Measurements from ENCODE around the gene TMEM114.

Gene TMEM114

DNA sequence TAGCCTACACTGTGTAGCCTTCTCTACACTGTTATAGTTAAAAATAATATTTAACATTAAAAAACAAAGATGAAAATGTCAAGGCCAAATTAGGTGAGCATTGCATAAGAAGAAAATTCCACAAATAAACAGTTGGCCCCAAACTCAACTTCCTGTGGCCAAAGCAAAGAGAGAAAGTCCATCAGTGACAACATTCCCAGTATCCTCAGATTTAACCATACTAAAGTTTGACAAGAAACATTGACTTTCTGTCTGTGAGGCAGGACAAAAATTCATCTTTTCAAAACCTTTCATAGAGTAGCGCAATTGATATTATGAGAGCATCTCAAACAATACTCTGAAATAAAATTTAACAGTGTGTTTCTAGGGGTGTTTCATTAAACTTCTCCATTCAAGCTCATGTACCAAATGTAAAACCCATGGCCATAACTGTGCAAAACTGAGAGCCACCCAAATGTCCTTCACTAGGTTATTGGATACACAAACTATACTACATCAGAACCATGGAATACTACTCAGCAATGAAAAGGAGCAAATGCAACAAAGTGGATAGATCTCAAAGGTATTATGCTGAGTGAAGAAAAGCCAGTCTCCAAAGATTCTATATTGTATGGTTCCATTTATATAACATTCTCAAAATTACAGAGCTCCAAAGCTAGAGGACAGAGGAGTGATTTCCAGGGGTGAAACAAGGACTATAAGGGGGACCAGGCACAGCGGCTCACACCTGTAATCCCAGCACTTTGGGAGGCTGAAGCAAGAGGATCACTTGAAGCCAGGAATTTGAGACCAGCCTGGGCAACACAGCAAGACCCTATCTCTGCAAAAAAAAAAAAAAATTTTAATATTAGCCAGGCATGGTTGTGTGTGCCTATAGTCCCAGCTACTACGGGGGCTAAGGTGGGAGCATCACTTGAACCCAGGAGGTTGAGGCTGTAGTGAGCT is 38.7 kb downstream of the TMEM114 start:
- H3K36me3 ChIP-seq (ENCODE audit: control insufficient read depth in 2 of 2, insufficient read depth in 2 of 2, low read length in 2 of 2) = no peaks in the 10 kb centered on the region
- no peak overlapping the region for H3K9ac ChIP-seq (ENCODE audit: low read depth in 1 of 2, low read length in 2 of 2)
- no peak overlapping the region for H3K27ac ChIP-seq (ENCODE audit: low read depth in 2 of 2, low read length in 2 of 2)
- no peaks in the 10 kb centered on the region for H3K9me3 ChIP-seq (ENCODE audit: control insufficient read depth in 2 of 2, low read length in 2 of 2)
- H3K27me3 ChIP-seq (ENCODE audit: control insufficient read depth in 2 of 2, insufficient read depth in 2 of 2, low read length in 2 of 2) = no peaks in the 10 kb centered on the region
- H3K4me1 ChIP-seq (ENCODE audit: control insufficient read depth in 2 of 2, insufficient read depth in 2 of 2, low read length in 2 of 2) = peaks cover 12 to 25% of the 10 kb centered on the region in 2 donors
- no peak overlapping the region for H3K4me3 ChIP-seq (ENCODE audit: low read length in 2 of 2)

DNA sequence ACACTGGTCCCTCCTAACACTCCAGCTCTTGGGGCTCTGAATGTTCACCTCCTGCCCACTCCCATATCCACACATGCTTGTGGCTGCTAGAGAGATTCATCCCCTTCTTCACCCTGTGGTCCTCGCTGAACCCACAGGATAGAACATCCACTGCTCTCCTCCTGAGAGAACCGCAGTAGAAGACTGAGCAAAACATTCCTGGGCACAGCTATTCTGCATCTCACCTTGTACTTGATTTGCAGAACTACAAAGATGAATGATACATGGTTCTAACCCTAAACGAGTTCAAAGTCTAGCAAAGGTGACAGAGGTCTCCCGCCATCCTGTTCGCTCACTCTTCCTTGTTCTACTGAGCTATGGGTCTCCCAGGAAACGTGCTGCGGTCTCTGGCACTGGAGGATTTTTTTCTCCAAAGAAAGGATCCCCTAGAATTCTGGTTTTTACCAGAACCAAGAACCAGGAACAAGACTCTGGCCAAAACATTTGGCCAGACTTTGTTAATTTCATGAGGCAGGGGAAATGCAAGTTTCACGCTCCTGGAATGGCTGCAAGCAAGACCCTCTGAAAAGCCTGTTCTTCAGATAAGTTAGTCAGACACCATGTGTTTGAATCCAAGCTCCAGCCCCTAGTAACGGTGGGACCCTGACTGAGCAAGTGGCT is 39.5 kb downstream of the TMEM114 start:
- Histone ChIP-seq H3K36me3 (ENCODE audit: control insufficient read depth in 2 of 2, insufficient read depth in 2 of 2, low read length in 2 of 2) (no peaks in the 10 kb centered on the region), H3K4me1 (ENCODE audit: control insufficient read depth in 2 of 2, insufficient read depth in 2 of 2, low read length in 2 of 2) (peaks cover 17 to 29% of the 10 kb centered on the region in 2 donors), H3K9ac (ENCODE audit: low read depth in 1 of 2, low read length in 2 of 2) (no peak overlapping the region), H3K27ac (ENCODE audit: low read depth in 2 of 2, low read length in 2 of 2) (no peak overlapping the region), H3K9me3 (ENCODE audit: control insufficient read depth in 2 of 2, low read length in 2 of 2) (no peaks in the 10 kb centered on the region), H3K27me3 (ENCODE audit: control insufficient read depth in 2 of 2, insufficient read depth in 2 of 2, low read length in 2 of 2) (no peaks in the 10 kb centered on the region), H3K4me3 (ENCODE audit: low read length in 2 of 2) (no peak overlapping the region)

DNA sequence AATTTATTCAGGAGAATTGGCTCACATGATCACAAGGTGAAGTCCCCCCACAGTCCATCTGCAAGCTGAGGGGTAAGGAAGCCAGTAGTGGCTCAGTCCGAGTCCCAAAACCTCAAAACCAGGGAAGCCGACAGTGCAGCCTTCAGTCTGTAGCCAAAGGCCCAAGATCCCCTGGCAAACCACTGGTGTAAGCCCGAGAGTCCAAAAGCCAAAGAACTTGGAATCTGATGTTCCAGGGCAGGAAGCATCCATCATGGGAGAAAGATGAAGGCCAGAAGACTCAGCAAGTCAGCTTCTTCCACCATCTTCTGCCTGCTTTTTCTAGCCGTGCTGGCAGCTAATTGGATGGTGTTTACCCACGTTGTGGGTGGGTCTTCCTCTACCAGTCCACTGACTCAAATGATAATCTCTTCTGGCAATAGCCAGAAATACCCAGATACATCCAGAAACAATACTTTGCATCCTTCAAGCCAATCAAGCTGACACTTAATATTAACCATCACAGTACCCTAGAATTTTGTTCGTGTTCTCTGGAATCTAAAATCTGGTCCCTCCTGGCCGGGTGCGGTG is 40.4 kb downstream of the TMEM114 start:
- Histone ChIP-seq H3K27ac (ENCODE audit: low read depth in 2 of 2, low read length in 2 of 2) (no peak overlapping the region), H3K4me1 (ENCODE audit: control insufficient read depth in 2 of 2, insufficient read depth in 2 of 2, low read length in 2 of 2) (peaks cover 17 to 29% of the 10 kb centered on the region in 2 donors), H3K9me3 (ENCODE audit: control insufficient read depth in 2 of 2, low read length in 2 of 2) (no peaks in the 10 kb centered on the region), H3K27me3 (ENCODE audit: control insufficient read depth in 2 of 2, insufficient read depth in 2 of 2, low read length in 2 of 2) (no peaks in the 10 kb centered on the region), H3K4me3 (ENCODE audit: low read length in 2 of 2) (no peak overlapping the region), H3K36me3 (ENCODE audit: control insufficient read depth in 2 of 2, insufficient read depth in 2 of 2, low read length in 2 of 2) (no peaks in the 10 kb centered on the region), H3K9ac (ENCODE audit: low read depth in 1 of 2, low read length in 2 of 2) (no peak overlapping the region)

DNA sequence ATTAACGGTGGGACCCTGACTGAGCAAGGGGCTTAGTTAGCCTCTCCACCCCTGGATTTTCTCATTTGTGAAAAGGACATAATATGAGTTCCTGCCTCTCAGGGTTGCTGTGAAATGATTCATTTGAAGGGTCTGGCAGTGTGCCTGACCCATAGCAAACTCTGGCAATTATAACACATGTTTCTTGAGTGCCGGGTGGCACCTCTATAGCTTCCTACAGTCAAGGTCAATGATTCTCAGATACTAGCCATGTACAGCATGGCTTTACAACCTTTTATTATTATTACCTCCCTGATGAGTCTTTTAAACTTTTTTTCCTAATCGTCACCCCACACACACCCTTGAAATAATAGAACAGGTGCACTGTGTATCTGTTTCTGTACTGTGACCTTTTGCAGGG is 42.1 kb downstream of the TMEM114 start:
- H3K36me3 ChIP-seq (ENCODE audit: control insufficient read depth in 2 of 2, insufficient read depth in 2 of 2, low read length in 2 of 2) = no peaks in the 10 kb centered on the region

DNA sequence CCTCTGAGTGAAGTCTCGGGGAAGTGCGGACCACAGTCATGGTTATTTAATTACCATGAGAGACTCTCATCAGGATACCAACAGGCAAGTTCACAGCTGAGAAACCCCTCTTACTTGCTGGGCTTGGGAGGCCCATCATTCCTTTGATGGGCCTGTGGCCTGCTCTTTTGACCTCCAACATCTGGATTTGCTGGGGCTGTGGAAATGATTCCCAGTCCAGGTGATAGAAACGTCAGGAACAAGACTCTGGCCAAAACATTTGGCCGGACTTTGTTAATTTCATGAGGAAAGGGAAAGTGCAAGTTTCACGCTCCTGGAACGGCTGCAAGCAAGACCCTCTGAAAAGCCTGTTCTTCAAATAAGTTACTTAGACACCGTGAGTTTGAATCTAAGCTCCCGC is 42.5 kb downstream of the TMEM114 start:
- H3K9ac ChIP-seq (ENCODE audit: low read depth in 1 of 2, low read length in 2 of 2) = peak overlapping the region in 1 of 2 donors; percentile 51

More for the DNA sequence above, 42.1 kb downstream of the TMEM114 start:
- Histone ChIP-seq H3K27ac (ENCODE audit: low read depth in 2 of 2, low read length in 2 of 2) (peak overlapping the region; percentile 84 to 89), H3K4me1 (ENCODE audit: control insufficient read depth in 2 of 2, insufficient read depth in 2 of 2, low read length in 2 of 2) (peaks cover 17 to 29% of the 10 kb centered on the region in 2 donors), H3K27me3 (ENCODE audit: control insufficient read depth in 2 of 2, insufficient read depth in 2 of 2, low read length in 2 of 2) (no peaks in the 10 kb centered on the region), H3K9ac (ENCODE audit: low read depth in 1 of 2, low read length in 2 of 2) (peak overlapping the region in 1 of 2 donors; percentile 51), H3K4me3 (ENCODE audit: low read length in 2 of 2) (peak overlapping the region in 1 of 2 donors; percentile 15), H3K9me3 (ENCODE audit: control insufficient read depth in 2 of 2, low read length in 2 of 2) (no peaks in the 10 kb centered on the region)

DNA sequence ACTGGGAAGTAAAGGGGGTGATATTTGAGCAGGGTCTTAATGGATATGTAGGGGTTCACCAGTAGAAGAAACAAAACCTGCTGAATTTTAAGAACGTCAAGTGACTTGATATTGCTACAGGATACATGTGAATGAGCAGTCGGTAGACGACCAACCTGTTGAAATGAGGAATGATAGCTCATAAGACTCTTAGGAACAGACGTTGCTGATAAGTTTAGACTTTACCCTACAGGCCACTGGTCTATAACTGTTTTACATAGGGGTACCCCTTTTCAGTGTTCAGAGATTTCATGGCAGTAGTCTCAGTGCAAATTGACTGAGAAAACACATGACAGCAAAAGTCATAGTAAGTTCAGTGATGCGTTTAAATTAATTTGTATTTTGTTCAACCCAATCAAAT is 45.9 kb downstream of the TMEM114 start:
- Histone ChIP-seq H3K27ac (ENCODE audit: low read depth in 2 of 2, low read length in 2 of 2) (no peak overlapping the region), H3K27me3 (ENCODE audit: control insufficient read depth in 2 of 2, insufficient read depth in 2 of 2, low read length in 2 of 2) (no peaks in the 10 kb centered on the region), H3K4me1 (ENCODE audit: control insufficient read depth in 2 of 2, insufficient read depth in 2 of 2, low read length in 2 of 2) (peaks cover 17 to 21% of the 10 kb centered on the region in 2 donors), H3K9me3 (ENCODE audit: control insufficient read depth in 2 of 2, low read length in 2 of 2) (no peaks in the 10 kb centered on the region), H3K4me3 (ENCODE audit: low read length in 2 of 2) (no peak overlapping the region), H3K36me3 (ENCODE audit: control insufficient read depth in 2 of 2, insufficient read depth in 2 of 2, low read length in 2 of 2) (no peaks in the 10 kb centered on the region), H3K9ac (ENCODE audit: low read depth in 1 of 2, low read length in 2 of 2) (no peak overlapping the region)

More for the DNA sequence above, 42.5 kb downstream of the TMEM114 start:
- Histone ChIP-seq H3K27me3 (ENCODE audit: control insufficient read depth in 2 of 2, insufficient read depth in 2 of 2, low read length in 2 of 2) (no peaks in the 10 kb centered on the region), H3K9me3 (ENCODE audit: control insufficient read depth in 2 of 2, low read length in 2 of 2) (no peaks in the 10 kb centered on the region), H3K4me1 (ENCODE audit: control insufficient read depth in 2 of 2, insufficient read depth in 2 of 2, low read length in 2 of 2) (peaks cover 17 to 29% of the 10 kb centered on the region in 2 donors), H3K4me3 (ENCODE audit: low read length in 2 of 2) (peak overlapping the region in 1 of 2 donors; percentile 15), H3K27ac (ENCODE audit: low read depth in 2 of 2, low read length in 2 of 2) (peak overlapping the region; percentile 84 to 89), H3K36me3 (ENCODE audit: control insufficient read depth in 2 of 2, insufficient read depth in 2 of 2, low read length in 2 of 2) (no peaks in the 10 kb centered on the region)

DNA sequence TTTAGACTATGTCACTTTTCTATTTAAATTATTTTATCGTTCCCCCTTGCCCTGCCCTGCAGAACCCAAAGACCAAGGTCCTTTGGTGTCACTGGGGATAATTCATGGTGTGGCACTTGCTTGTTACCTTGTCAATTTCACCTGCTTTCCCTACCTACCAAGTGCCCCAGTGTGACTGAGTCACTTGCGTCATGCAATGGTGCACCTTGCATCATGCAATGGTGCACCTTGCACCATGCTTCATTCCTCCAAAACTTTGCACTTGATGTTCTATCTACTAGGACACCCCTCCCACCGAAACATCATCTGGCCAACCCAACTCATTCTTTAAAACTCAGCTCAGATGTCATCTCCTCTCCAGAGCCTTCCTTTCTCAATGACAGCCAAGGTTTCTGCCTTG is 47.1 kb downstream of the TMEM114 start:
- no peaks in the 10 kb centered on the region for H3K9me3 ChIP-seq (ENCODE audit: control insufficient read depth in 2 of 2, low read length in 2 of 2)
- H3K36me3 ChIP-seq (ENCODE audit: control insufficient read depth in 2 of 2, insufficient read depth in 2 of 2, low read length in 2 of 2) = no peaks in the 10 kb centered on the region
- H3K27me3 ChIP-seq (ENCODE audit: control insufficient read depth in 2 of 2, insufficient read depth in 2 of 2, low read length in 2 of 2) = no peaks in the 10 kb centered on the region
- no peak overlapping the region for H3K27ac ChIP-seq (ENCODE audit: low read depth in 2 of 2, low read length in 2 of 2)
- peaks cover 16% of the 10 kb centered on the region in 2 donors for H3K4me1 ChIP-seq (ENCODE audit: control insufficient read depth in 2 of 2, insufficient read depth in 2 of 2, low read length in 2 of 2)
- no peak overlapping the region for H3K9ac ChIP-seq (ENCODE audit: low read depth in 1 of 2, low read length in 2 of 2)
- no peak overlapping the region for H3K4me3 ChIP-seq (ENCODE audit: low read length in 2 of 2)

DNA sequence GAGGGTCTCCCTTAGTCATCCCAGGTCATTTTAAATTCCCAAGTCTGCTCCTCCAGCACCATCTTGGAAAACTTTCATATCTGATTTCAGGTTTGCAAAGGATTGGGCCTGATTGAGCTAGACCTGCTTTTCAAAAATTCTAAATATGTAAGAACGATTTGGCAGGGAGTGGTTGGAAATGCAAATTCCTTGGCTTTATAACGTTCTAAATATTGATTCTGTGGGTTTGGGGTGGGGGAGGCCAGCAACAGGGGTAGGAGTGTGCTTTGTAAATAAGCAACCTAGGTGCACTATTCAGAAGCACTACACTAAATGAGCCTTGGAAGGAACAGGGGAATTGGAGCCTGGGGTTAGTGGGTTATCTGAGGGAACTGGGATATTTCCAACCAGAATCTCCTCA is 47.9 kb downstream of the TMEM114 start:
- Histone ChIP-seq H3K27ac (ENCODE audit: low read depth in 2 of 2, low read length in 2 of 2) (no peak overlapping the region), H3K4me3 (ENCODE audit: low read length in 2 of 2) (no peak overlapping the region), H3K27me3 (ENCODE audit: control insufficient read depth in 2 of 2, insufficient read depth in 2 of 2, low read length in 2 of 2) (no peaks in the 10 kb centered on the region), H3K9me3 (ENCODE audit: control insufficient read depth in 2 of 2, low read length in 2 of 2) (no peaks in the 10 kb centered on the region), H3K36me3 (ENCODE audit: control insufficient read depth in 2 of 2, insufficient read depth in 2 of 2, low read length in 2 of 2) (no peaks in the 10 kb centered on the region), H3K9ac (ENCODE audit: low read depth in 1 of 2, low read length in 2 of 2) (no peak overlapping the region), H3K4me1 (ENCODE audit: control insufficient read depth in 2 of 2, insufficient read depth in 2 of 2, low read length in 2 of 2) (peaks cover 11% of the 10 kb centered on the region in 2 donors)

DNA sequence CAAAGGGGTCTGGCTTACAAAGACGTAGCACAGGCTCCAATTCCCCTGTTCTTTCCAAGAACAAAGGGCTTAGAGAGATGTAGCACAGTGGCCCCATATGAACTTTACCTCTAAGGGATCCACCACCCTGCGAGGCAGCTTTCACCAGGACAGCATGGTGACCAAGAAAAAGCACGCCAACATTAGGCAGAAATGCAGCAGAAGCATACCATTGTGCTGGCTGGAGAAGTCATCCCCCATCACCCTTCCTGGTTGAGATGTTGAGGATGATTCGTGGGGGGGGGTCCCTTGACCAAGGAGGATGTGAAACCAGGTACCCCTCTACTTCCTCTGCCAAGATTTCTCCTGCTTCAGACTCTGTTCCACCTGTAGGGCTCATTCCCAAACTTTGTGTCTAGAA is 48.4 kb downstream of the TMEM114 start:
- H3K27ac ChIP-seq (ENCODE audit: low read depth in 2 of 2, low read length in 2 of 2) = no peak overlapping the region

More for the DNA sequence above, 48.4 kb downstream of the TMEM114 start:
- Histone ChIP-seq H3K9ac (ENCODE audit: low read depth in 1 of 2, low read length in 2 of 2) (no peak overlapping the region), H3K27me3 (ENCODE audit: control insufficient read depth in 2 of 2, insufficient read depth in 2 of 2, low read length in 2 of 2) (no peaks in the 10 kb centered on the region), H3K36me3 (ENCODE audit: control insufficient read depth in 2 of 2, insufficient read depth in 2 of 2, low read length in 2 of 2) (no peaks in the 10 kb centered on the region), H3K9me3 (ENCODE audit: control insufficient read depth in 2 of 2, low read length in 2 of 2) (no peaks in the 10 kb centered on the region), H3K4me1 (ENCODE audit: control insufficient read depth in 2 of 2, insufficient read depth in 2 of 2, low read length in 2 of 2) (peaks cover 9 to 10% of the 10 kb centered on the region in 2 donors), H3K4me3 (ENCODE audit: low read length in 2 of 2) (no peak overlapping the region)

Data from mucosa of rectum (tissue), 2 donors.